HCT116 (cell line): Measurements from ENCODE around the gene CD207.

ENCODE experiments used
- EZH2 ChIP-seq: fragments of 200-600 bp; sonication (generic); IDR thresholded peaks from 2 replicates; pipeline ENCODE4 v1.6.1; 2017; ENCODE audit warnings: antibody characterized with exemption, mixed run types
- POLR2AphosphoS5 ChIP-seq: IDR thresholded peaks from 2 replicates; pipeline ENCODE4 v1.6.1; 2011; ENCODE audit warnings: mild to moderate bottlenecking, low read depth, low read length, moderate library complexity
- REST ChIP-seq: IDR thresholded peaks from 2 replicates; pipeline ENCODE4 v1.6.1; 2012; ENCODE audit warnings: low read depth
- ZBTB33 ChIP-seq: IDR thresholded peaks from 2 replicates; pipeline ENCODE4 v1.6.1; 2011; ENCODE audit warnings: mild to moderate bottlenecking, low read length, moderate library complexity; ENCODE audit not compliant: insufficient replicate concordance; ENCODE audit errors: extremely low read depth
- TF ChIP-seq, protein P1 (sequence below), 3 experiments: fragments of 200-600 bp in 1 of 3; sonication (generic) in 1 of 3; IDR thresholded peaks in 2 of 3; conservative IDR thresholded peaks in 1 of 3; 2 replicates each; pipeline ENCODE4 v1.5.1; 2012 to 2017; ENCODE audit warnings: low read depth in 2 of 3, low read length in 2 of 3, antibody characterized with exemption in 1 of 3, borderline replicate concordance in 1 of 3, control low read depth in 1 of 3, mild to moderate bottlenecking in 1 of 3, mixed read lengths in 1 of 3, mixed run types in 1 of 3, moderate library complexity in 1 of 3; ENCODE audit not compliant: insufficient read depth in 1 of 3
- TF ChIP-seq, protein P2 (sequence below): IDR thresholded peaks from 2 replicates; pipeline ENCODE4 v1.6.1; 2012

- TF ChIP-seq, protein P1, sequence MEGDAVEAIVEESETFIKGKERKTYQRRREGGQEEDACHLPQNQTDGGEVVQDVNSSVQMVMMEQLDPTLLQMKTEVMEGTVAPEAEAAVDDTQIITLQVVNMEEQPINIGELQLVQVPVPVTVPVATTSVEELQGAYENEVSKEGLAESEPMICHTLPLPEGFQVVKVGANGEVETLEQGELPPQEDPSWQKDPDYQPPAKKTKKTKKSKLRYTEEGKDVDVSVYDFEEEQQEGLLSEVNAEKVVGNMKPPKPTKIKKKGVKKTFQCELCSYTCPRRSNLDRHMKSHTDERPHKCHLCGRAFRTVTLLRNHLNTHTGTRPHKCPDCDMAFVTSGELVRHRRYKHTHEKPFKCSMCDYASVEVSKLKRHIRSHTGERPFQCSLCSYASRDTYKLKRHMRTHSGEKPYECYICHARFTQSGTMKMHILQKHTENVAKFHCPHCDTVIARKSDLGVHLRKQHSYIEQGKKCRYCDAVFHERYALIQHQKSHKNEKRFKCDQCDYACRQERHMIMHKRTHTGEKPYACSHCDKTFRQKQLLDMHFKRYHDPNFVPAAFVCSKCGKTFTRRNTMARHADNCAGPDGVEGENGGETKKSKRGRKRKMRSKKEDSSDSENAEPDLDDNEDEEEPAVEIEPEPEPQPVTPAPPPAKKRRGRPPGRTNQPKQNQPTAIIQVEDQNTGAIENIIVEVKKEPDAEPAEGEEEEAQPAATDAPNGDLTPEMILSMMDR (IDR thresholded peaks at IDR 0.05 in 2 of 3, conservative IDR thresholded peaks at IDR 0.05 in 1 of 3; ENCODE audit: borderline replicate concordance in 1 of 3, insufficient read depth in 1 of 3, low read depth in 2 of 3, low read length in 2 of 3): no peak
- TF ChIP-seq ZBTB33 (no peak), REST (no peak), EZH2 (no peak), POLR2AphosphoS5 (no peak)
- TF ChIP-seq, protein P2, sequence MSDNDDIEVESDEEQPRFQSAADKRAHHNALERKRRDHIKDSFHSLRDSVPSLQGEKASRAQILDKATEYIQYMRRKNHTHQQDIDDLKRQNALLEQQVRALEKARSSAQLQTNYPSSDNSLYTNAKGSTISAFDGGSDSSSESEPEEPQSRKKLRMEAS: no peak
Measured at GRCh38 chr2:70834106-70834505, 1.5 kb downstream of the CD207 start.
